Kasumi-1 (cell line): ENCODE results near the gene TMEM205.
A peak's percentile ranks its signal among the peaks of the same experiment; 100 is the strongest.
"Not testable (repeated sequence)": the region's sequence is repeated elsewhere in the genome, so short reads cannot be mapped to it uniquely, and the experiment has no call there.

Experiments
- DNase-seq, 2 experiments: peaks; one replicate each; lab custom pipeline; 2025; lab: John Stamatoyannopoulos, UW

TMEM205 gene

GRCh38 chr19:11339254-11340098, 6.6 kb downstream of the TMEM205 start, which contains the start of gene RAB3D:
RAB3D (minus strand) TSS chr19:11339657; CDS start chr19:11337399, 2,258 bp downstream.
- peak in 1 of 2 experiments; percentile 16 for DNase-seq

GRCh38 chr19:11338569-11339253, 7.4 kb downstream of the TMEM205 start:
- DNase-seq = no peak

DNA sequence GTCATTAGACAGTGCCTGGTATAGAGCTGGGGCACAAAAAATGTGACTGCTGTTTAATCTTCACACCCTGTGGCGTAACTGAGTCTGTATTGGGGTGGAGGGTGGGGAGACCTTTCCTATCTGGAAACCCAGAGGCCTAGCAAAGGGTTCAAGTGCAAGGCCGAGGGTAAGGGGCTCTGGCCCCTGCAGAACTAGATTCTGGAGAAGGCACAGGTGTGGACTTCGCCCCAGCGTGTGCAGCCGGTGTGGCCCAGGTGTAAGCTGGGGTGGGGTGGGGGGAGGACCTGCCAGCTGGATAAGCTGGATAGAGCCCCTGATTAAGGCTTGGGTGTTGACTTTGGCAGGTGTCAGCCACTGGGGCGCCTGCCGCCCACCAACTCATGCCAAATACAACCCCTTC, 7.9 kb downstream of the TMEM205 start:
- DNase-seq = no peak

DNA sequence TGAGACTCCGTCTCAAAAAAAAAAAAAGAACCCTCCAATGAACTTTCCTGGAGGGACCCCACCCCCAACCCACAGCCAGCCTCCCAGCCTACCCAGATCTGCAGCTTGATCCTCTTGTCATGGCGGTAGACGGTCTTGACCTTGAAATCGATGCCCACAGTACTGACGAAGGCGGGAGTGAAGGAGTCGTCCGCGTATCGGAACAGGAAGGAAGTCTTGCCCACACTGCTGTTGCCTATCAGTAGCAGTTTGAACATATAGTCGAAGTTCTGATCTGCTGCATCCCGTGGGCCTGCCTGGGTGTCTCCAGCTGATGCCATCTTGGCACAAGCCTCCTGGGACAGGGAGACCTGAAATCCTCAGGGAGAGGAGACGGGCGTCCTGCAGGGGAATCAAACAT, 9.0 kb downstream of the TMEM205 start:
- peak; percentile 24 to 31 for DNase-seq

DNA sequence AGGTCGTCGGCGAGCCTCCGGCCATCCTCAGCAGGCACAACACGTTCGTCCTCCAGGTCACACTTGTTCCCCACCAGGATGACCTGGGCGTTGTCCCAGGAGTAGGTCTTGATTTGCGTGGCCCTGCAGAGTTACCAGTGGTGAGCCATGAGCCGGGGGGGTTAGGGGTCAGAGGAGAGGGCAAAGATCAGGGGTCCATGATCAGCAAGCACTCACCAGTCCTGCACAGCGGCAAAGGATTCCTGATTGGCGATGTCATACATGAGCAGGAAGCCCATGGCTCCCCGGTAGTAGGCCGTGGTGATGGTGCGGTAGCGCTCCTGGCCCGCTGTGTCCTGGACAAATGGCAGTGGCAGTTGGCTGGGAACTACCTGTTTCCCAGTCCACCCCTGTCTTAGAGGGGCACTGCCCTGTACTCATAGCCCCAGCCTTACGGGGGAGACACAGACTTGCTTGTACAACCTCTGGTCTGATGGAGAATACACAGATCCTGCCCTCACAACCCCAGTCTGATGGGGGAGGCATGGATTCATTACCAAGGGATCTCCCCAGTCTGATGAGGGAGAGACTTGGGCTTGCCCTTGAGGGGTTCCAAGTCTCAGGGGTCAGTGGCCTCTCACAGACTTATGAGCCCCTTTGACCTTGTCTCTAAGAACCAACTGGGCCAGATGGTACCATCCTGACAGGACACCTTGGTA, 10.5 kb downstream of the TMEM205 start:
- DNase-seq = no peak

DNA sequence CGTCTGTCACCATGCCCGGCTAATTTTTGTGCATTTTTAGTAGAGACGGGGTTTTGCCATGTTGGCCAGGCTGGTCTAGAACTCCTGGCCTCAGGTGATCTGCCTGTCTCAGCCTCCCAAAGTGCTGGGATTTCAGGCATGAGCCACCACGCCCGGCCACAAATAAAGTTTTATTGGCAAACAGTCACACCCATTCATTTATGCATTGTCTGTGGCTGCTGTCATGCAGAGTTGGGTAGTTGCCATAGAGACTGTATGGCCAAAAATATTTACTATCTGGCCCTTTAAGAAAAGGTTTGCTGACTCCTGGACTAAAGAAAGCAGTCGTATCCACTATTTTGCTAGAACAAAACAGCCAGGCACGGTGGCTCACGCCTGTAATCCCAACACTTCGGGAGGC, 12.2 kb downstream of the TMEM205 start:
- DNase-seq = not testable (repeated sequence)

DNA sequence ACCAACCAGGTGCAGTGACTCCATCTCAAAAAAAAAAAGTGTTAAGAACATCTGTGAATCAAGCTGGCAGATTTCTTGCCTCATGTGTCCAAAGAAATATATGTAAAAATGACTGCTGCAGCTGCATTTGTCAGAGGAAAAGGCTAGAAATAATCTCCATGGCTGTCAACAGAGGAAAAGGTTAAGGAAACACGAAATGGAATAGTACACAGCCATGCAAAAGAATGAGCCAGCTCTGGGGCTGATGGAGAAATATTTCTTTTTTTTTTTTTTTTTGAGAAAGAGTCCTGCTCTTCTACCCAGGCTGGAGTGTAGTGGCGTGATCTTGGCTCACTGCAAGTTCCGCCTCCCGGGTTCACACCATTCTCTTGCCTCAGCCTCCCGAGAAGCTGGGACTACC, 13.2 kb downstream of the TMEM205 start:
- DNase-seq = no peak

GRCh38 chr19:11331502-11331901, 14.6 kb downstream of the TMEM205 start:
- no peak for DNase-seq

GRCh38 chr19:11330127-11330526, 15.9 kb downstream of the TMEM205 start:
- DNase-seq = no peak

DNA sequence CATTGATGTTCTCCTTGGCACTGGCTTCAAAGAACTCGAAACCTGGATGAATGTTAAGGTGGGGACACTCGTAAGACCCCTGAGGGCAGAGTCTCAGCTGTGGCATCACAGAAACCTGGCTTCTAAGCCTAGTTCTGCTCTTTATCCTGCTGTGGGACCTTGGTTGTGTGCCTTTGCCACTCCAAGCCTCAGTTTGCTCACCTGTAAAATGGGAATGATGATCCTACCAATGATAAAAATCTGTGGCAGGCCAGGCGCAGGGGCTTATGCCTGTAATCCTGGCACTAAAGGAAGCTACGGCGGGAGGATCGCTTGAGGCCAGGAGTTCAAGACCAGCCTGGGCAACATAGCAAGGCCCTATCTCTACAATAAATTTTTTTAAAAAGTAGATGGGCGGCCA, 20.5 kb downstream of the TMEM205 start:
- DNase-seq = no peak

DNA sequence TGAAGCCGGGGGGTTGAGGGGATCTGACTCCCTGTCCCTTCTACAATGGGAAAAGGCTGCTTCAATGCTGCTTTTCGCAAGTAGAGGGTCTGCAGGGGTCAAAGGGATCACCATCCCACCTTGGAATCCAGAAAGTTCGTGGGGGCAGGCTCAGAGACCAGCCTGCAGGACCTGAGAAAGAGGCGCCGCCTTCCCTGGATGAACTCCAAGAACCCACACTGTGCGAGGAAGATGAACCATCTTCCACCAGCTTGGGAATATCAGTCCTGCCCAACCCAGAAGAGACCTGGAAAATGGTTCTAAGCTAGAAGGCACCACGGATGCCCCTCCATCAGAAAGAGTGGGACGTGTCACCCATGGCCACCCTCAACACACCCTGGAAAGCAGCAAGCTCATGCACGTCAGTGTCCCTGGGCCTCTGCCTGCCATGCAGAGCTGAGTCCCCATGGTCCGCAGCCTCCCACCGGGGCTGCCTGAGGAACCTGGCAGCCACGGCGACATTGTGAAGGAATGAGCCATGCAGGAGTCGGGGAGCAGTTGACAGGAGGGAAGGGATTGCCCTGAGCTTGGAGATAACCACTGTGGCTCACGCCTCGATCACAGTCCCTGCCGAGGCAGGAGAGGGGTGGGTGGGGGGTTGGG, 21.2 kb downstream of the TMEM205 start:
- DNase-seq = no peak

GRCh38 chr19:11324079-11324661, 21.9 kb downstream of the TMEM205 start:
- DNase-seq = peak; percentile 94 to 98

GRCh38 chr19:11323601-11324078, 22.4 kb downstream of the TMEM205 start:
- peak in 1 of 2 experiments; percentile 23 for DNase-seq

DNA sequence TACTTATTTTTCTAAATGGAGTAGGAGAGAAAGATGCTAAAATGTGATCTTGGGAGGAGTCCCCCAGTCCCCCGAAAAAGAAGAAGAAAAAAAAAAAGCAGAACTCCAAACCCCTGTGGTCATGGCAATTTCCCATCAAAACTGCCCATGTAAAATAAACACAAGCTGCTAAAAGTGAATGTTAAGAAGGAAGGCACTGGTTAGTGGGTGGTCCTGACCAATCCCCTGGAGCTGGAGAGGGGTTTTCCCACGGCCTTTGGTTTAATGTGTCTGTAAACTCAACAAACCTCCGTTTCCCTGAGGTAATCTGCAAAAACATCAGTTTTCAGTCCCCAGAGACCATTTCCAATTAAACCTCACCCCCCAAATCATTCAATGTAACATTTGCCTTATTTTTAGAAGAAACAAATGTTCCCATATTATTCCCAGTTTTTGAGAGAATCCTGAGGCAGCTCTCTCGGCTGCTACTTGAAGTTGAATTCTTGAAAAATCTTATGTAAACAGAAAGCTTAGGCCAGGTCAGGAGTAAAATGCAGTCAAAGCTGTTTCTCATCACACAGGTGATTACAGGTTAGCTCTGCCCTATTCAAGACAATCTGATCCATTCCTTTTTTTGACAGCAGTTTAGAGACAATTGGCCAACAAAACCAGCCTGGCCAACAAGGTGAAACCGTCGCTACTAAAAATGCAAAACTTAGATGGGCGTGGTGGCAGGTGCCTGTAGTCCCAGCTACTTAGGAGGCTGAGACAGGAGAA, 23.6 kb downstream of the TMEM205 start:
- DNase-seq = peak; percentile 33 to 61

- no peak for DNase-seq
Observed at GRCh38 chr19:11321191-11322126, 24.6 kb downstream of the TMEM205 start.

DNA sequence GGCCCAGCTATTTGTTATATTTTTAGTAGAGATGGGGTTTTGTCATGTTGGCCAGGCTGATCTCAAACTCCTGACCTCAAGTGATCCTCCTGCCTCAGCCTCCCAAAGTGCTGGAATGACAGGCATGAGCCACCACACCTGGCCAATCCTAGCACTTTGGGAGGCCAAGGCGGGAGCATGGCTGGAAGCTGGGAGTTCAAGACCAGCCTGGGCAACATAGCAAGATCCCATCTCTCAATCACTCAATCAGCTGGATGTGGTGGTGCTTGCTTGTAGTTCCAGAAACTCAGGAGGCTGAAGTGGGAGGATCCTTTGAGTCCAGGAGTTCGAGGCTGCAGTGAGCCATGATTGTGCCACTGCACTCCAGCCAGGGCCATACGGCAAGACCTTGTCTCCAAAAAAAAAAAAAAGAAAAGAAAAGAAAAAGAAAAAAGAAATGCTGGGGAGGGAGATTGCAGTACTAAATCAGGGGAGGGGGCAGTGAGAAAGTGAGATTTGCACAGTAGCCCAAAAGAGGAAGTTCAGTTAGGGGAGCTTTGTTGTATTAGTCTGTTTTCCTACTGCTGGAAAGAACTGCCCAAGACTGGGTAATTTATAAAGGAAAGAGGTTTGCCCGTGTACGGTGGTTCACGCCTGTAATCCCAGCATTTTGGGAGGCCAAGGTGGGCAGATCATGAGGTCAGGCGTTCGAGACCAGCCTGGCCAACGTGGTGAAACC, 25.6 kb downstream of the TMEM205 start:
- DNase-seq = peak; percentile 70 to 92

GRCh38 chr19:11306337-11306736, 39.7 kb downstream of the TMEM205 start:
- DNase-seq = no peak

GRCh38 chr19:11304936-11305335, 41.1 kb downstream of the TMEM205 start:
- DNase-seq = no peak

- DNase-seq = no peak
Observed at GRCh38 chr19:11300811-11301120, 45.3 kb downstream of the TMEM205 start.
